Effector memory CD4-positive, alpha-beta T cell (primary cell): ENCODE data around the gene PCDH9.

Experiments
- DNase-seq, 3 donors: peaks; one replicate each; pipeline ENCODE4 v3.0.0-alpha.2; 2020
- H3K27ac ChIP-seq: 2 replicates; pipeline ENCODE4 v1.7.0; 2013; ENCODE audit warnings: mild to moderate bottlenecking, low read length, moderate library complexity; ENCODE audit not compliant: insufficient read depth, poor library complexity, severe bottlenecking
- H3K27me3 ChIP-seq: replicated peaks from 2 replicates; pipeline ENCODE4 v1.7.0; 2013; ENCODE audit warnings: mild to moderate bottlenecking, low read length; ENCODE audit not compliant: insufficient read depth, control insufficient read depth, poor library complexity, severe bottlenecking
- H3K36me3 ChIP-seq: 2 replicates; pipeline ENCODE4 v1.7.0; 2013; ENCODE audit warnings: mild to moderate bottlenecking, low read length, moderate library complexity; ENCODE audit not compliant: control insufficient read depth, insufficient read depth
- H3K4me1 ChIP-seq: 2 replicates; pipeline ENCODE4 v1.7.0; 2013; ENCODE audit warnings: low read length, mild to moderate bottlenecking; ENCODE audit not compliant: control insufficient read depth, insufficient read depth, poor library complexity, severe bottlenecking
- H3K4me3 ChIP-seq: 2 replicates; pipeline ENCODE4 v1.7.0; 2013; ENCODE audit warnings: low read length, low read depth, mild to moderate bottlenecking; ENCODE audit not compliant: insufficient read depth, poor library complexity, severe bottlenecking
- H3K9me3 ChIP-seq: 2 replicates; pipeline ENCODE4 v1.7.0; 2013; ENCODE audit warnings: mild to moderate bottlenecking, low read length, moderate library complexity; ENCODE audit not compliant: control insufficient read depth

The PCDH9 gene

DNA sequence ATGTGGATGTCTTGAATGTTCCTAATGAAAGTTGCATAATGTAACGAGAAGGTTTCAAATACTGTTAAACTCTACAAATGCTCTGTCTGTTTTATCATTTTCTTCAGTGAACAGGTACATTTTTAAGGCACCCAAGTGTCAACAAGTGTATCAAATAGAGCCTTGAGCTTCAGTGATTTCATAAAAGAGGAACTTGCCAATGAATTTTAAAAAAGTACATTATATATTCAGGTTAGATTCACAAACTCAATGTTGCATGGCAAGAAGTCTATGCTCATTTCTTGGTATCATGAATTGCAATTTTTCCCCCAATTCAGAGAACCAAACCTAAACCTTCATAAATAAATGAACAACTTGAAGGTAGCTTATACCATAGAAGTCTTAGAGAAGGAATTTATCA, 838.8 kb downstream of the PCDH9 start:
- Histone ChIP-seq H3K9me3 (no peaks in the 10 kb centered on the region), H3K27ac (no peak overlapping the region), H3K4me1 (no peaks in the 10 kb centered on the region), H3K36me3 (no peaks in the 10 kb centered on the region), H3K4me3 (no peak overlapping the region), H3K27me3 (no peaks in the 10 kb centered on the region)
- no peak for DNase-seq

DNA sequence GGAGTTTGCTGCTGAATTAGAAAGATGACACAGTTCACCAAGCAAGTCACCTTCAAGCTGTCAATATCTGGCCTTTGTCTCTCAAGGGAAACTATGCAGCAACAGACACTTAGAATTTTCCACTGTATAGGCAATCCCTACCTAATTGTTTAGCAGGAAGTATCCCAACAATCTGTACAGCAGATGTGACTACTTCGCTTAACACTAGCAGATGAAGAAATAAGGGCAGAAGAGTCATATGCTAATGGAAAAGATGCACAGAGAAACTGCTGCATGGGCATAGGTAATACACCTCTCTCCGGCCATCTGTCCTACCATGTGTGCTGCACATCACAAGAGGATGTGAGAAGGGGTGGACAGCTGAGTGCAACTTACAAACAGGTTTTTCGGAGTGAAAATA, 851.2 kb downstream of the PCDH9 start:
- Histone ChIP-seq H3K27ac (no peak overlapping the region), H3K36me3 (no peaks in the 10 kb centered on the region), H3K27me3 (no peaks in the 10 kb centered on the region), H3K9me3 (no peaks in the 10 kb centered on the region), H3K4me1 (no peaks in the 10 kb centered on the region), H3K4me3 (no peak overlapping the region)
- no peak for DNase-seq

DNA sequence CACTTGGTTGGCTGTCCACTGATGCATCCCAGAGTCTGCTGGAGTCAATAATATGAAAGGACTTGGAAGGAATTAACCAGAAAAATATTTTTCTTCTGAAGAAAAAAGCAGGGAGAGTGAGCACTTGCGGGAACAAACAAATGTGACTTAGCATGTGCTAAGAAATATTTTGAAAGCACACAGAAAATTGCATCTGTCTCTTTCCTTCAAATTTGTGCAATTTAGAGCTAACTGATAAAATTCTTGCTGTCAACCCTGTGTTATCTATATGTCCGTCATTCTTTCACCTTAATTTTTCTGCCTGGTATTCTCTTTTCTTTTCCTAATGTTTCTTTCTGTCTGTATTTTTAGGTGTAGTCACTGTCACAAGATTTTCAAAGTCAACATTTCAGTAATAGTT, 852.6 kb downstream of the PCDH9 start:
- no peaks in the 10 kb centered on the region for H3K9me3 ChIP-seq
- no peaks in the 10 kb centered on the region for H3K36me3 ChIP-seq
- no peak overlapping the region for H3K4me3 ChIP-seq
- no peaks in the 10 kb centered on the region for H3K27me3 ChIP-seq
- no peaks in the 10 kb centered on the region for H3K4me1 ChIP-seq
- no peak for DNase-seq
- no peak overlapping the region for H3K27ac ChIP-seq

DNA sequence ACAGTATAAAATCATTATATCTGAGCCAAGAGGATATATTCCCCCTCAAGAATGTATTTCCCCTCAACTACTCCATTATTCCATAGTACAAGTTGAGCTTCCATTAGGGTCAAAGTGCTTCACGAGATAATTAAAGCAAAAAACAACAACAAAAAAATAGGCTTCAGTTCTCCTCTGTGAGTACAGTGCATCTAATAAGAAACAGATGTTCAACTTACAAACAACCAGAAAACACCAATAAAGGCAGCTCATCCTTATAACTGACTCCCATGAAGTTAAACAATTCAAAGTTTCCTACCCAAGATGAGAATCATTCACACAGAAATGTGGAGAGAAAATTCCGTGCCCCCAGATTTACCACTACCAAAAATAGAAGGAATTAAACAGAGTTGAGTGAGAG, 854.4 kb downstream of the PCDH9 start:
- no peak for DNase-seq
- Histone ChIP-seq H3K4me3 (no peak overlapping the region), H3K9me3 (no peaks in the 10 kb centered on the region), H3K27me3 (no peaks in the 10 kb centered on the region), H3K36me3 (no peaks in the 10 kb centered on the region), H3K27ac (no peak overlapping the region), H3K4me1 (no peaks in the 10 kb centered on the region)

DNA sequence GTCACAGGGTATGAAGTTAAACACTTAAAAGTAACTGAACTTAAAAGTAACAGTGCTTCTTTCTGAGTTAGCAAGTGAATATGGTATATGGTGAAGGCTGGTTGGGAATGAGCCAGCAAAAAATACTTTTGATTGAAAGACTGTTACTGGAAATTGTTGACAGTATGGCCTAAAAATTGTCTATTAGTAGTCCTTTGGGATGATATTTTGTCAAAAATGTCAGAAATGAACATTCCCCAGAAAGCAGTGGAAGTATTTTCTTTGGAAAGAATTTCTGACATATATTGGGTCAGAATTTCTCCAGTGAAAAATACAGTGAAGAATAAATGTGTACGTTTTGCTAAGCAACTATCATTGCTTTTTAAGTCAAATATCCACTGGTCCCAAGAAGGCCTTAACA, 860.5 kb downstream of the PCDH9 start:
- Histone ChIP-seq H3K4me3 (no peak overlapping the region), H3K9me3 (no peaks in the 10 kb centered on the region), H3K27ac (no peak overlapping the region), H3K4me1 (no peaks in the 10 kb centered on the region), H3K36me3 (no peaks in the 10 kb centered on the region), H3K27me3 (no peaks in the 10 kb centered on the region)
- no peak for DNase-seq

DNA sequence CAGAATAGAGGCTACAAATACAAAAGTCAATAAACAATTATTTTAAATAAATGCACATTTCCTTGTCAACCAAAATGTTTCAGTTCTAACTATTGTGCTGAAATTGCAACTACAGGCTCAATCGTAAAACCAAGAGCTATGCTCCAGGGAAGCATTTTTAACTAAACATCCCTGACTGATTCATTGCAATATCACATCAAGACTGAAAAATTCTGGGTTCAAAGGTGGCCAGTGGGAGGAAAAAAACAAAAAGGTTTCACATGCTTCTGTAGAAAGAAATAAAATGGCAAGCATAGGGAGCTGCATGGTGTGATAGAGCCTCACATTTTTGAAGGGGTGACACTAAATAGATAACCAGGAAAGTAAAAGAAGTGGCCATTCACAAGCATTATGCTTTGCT, 862.8 kb downstream of the PCDH9 start:
- DNase-seq, result no peak

DNA sequence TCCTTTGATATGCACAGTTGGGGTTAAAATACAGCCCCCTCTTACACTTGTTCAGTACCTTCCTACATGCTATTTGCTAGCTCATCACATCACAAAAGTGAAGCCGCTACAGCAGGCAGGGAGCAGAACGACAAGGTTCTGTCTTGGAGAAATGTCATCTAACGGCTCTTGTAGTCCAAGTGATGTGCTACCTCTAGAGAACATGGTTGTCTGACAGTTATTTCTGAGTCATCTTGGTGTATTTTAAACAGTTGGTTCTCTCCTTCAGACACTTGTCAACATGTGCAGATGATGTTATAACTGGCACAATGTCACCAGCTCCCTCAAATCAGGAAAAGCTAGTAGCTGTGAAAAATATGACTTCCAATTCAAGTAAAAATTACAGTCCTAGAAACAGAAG, 865.0 kb downstream of the PCDH9 start:
- H3K27me3 ChIP-seq, result no peaks in the 10 kb centered on the region
- H3K36me3 ChIP-seq, result no peaks in the 10 kb centered on the region
- no peak for DNase-seq
- no peaks in the 10 kb centered on the region for H3K9me3 ChIP-seq
- H3K4me1 ChIP-seq, result no peaks in the 10 kb centered on the region
- no peak overlapping the region for H3K4me3 ChIP-seq
- no peak overlapping the region for H3K27ac ChIP-seq

More for the DNA sequence above, 862.8 kb downstream of the PCDH9 start:
- Histone ChIP-seq H3K27me3 (no peaks in the 10 kb centered on the region), H3K4me3 (no peak overlapping the region), H3K27ac (no peak overlapping the region), H3K9me3 (no peaks in the 10 kb centered on the region), H3K4me1 (no peaks in the 10 kb centered on the region), H3K36me3 (no peaks in the 10 kb centered on the region)

DNA sequence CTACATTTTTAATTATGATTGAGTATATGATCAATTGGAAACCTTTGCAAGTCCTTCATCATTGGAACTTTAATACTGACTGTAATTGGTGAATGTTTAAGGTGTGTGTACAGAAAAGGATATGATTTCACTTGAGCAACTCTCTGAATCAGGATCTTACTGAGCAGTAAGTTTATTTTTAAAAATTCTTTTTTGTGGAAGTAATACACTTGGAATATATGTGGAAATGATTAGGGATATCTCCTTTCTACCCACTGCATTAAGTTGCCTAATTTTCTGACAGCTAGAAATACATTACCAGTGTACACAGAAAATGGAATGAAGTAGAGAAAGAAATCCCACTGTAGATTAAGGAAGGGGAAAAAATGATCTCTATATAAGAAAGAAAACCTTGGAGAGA, 865.8 kb downstream of the PCDH9 start:
- Histone ChIP-seq H3K36me3 (no peaks in the 10 kb centered on the region), H3K4me1 (no peaks in the 10 kb centered on the region), H3K27ac (no peak overlapping the region), H3K4me3 (no peak overlapping the region), H3K9me3 (no peaks in the 10 kb centered on the region), H3K27me3 (no peaks in the 10 kb centered on the region)
- DNase-seq, result no peak

DNA sequence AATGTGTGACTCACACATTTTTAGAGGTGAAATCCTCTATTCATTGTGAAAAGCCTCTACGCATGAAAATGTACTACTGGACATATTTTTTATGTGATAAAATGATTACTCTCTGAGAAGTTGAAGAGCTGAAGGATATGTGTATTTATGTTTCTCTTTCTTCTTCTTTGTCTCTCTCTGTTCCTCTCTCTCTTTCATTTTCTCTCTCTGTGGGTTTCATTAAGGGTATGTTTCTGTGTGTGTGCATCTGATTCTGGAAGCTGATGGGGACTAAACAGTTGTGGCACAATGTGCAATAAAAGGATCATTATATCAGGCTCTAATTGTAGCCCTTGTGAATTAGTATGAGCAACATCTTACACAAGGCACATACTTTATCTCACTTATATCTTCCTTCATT, 867.7 kb downstream of the PCDH9 start:
- Histone ChIP-seq H3K27me3 (no peaks in the 10 kb centered on the region), H3K4me1 (no peaks in the 10 kb centered on the region), H3K4me3 (no peak overlapping the region), H3K27ac (no peak overlapping the region), H3K36me3 (no peaks in the 10 kb centered on the region), H3K9me3 (no peaks in the 10 kb centered on the region)
- no peak for DNase-seq

DNA sequence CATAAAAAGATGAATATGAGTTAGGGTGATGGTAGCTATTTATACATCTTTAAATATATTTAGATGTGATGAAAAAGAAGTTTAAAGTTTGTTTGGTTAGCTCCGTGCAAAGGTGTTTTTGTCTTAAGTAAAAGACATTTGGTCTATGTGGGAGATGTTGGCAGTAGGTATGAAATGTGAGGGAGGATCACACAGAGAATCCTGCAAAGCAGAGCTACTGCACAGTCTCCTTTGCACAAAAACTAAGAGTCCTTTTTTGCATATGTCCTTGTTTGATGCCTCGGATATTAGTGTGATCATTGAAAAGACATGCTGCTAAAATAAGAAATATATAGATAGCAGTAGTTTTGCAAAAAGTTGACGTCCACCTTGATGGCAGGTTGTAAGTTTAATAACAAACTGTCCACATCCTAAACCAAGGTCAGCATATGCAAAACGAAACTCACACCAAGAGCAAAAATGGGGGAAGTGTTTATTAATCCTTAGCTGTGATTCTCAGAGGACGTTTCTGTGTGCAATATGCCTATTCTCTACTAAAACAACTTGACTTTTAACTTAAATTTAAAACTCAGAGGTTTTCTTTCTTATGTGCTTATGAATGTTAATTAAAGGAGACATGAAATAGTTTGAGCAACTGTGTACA, 870.1 kb downstream of the PCDH9 start:
- no peak for DNase-seq
- H3K36me3 ChIP-seq, result no peaks in the 10 kb centered on the region
- no peaks in the 10 kb centered on the region for H3K27me3 ChIP-seq
- no peak overlapping the region for H3K27ac ChIP-seq
- no peaks in the 10 kb centered on the region for H3K4me1 ChIP-seq
- no peaks in the 10 kb centered on the region for H3K9me3 ChIP-seq
- no peak overlapping the region for H3K4me3 ChIP-seq
